ENCODE data around the gene KIF13A.
"Not testable (repeated sequence)": the region's sequence is repeated elsewhere in the genome, so short reads cannot be mapped to it uniquely, and the experiment has no call there.

The KIF13A gene

GRCh38 chr6:17962436-17963031 lies 24.9 kb downstream of the KIF13A start:
- no peak for DNase-seq (ENCODE audit: insufficient read length)
- FAIRE-seq: no peak
- TF ChIP-seq POLR2AphosphoS5 (IDR thresholded peaks at IDR 0.05; ENCODE audit: low read depth, low read length): no peak
- no peak for TF ChIP-seq POLR2A (IDR thresholded peaks at IDR 0.05; ENCODE audit: low read depth, low read length)
- no peak for TF ChIP-seq TAF1 (IDR thresholded peaks at IDR 0.05; ENCODE audit: borderline replicate concordance, low read depth, low read length)

- FAIRE-seq: no peak
- no peak for DNase-seq (ENCODE audit: insufficient read length)
- TF ChIP-seq POLR2A (IDR thresholded peaks at IDR 0.05; ENCODE audit: low read depth, low read length): no peak
- TF ChIP-seq POLR2AphosphoS5 (IDR thresholded peaks at IDR 0.05; ENCODE audit: low read depth, low read length): no peak
- TF ChIP-seq TAF1 (IDR thresholded peaks at IDR 0.05; ENCODE audit: borderline replicate concordance, low read depth, low read length): no peak
Observed at GRCh38 chr6:17959302-17959701, 28.1 kb downstream of the KIF13A start.

GRCh38 chr6:17957904-17958620 lies 29.4 kb downstream of the KIF13A start:
- FAIRE-seq (no peak), DNase-seq (ENCODE audit: insufficient read length) (no peak)
- TF ChIP-seq POLR2AphosphoS5 (IDR thresholded peaks at IDR 0.05; ENCODE audit: low read depth, low read length): no peak
- no peak for TF ChIP-seq TAF1 (IDR thresholded peaks at IDR 0.05; ENCODE audit: borderline replicate concordance, low read depth, low read length)
- no peak for TF ChIP-seq POLR2A (IDR thresholded peaks at IDR 0.05; ENCODE audit: low read depth, low read length)

- DNase-seq (ENCODE audit: insufficient read length): no peak
- FAIRE-seq: peak; percentile 60
- TF ChIP-seq TAF1 (IDR thresholded peaks at IDR 0.05; ENCODE audit: borderline replicate concordance, low read depth, low read length) (no peak), POLR2A (IDR thresholded peaks at IDR 0.05; ENCODE audit: low read depth, low read length) (no peak), POLR2AphosphoS5 (IDR thresholded peaks at IDR 0.05; ENCODE audit: low read depth, low read length) (no peak)
Observed at GRCh38 chr6:17957498-17957897, 29.9 kb downstream of the KIF13A start.

- TF ChIP-seq POLR2A (IDR thresholded peaks at IDR 0.05; ENCODE audit: low read depth, low read length) (no peak), POLR2AphosphoS5 (IDR thresholded peaks at IDR 0.05; ENCODE audit: low read depth, low read length) (no peak), TAF1 (IDR thresholded peaks at IDR 0.05; ENCODE audit: borderline replicate concordance, low read depth, low read length) (no peak)
- DNase-seq (ENCODE audit: insufficient read length): no peak
- no peak for FAIRE-seq
Observed at GRCh38 chr6:17957086-17957485, 30.3 kb downstream of the KIF13A start.

GRCh38 chr6:17950095-17950494 lies 37.3 kb downstream of the KIF13A start:
- DNase-seq (ENCODE audit: insufficient read length) (no peak), FAIRE-seq (no peak)
- TF ChIP-seq POLR2A (IDR thresholded peaks at IDR 0.05; ENCODE audit: low read depth, low read length) (no peak), POLR2AphosphoS5 (IDR thresholded peaks at IDR 0.05; ENCODE audit: low read depth, low read length) (no peak), TAF1 (IDR thresholded peaks at IDR 0.05; ENCODE audit: borderline replicate concordance, low read depth, low read length) (no peak)

- no peak for TF ChIP-seq TAF1 (IDR thresholded peaks at IDR 0.05; ENCODE audit: borderline replicate concordance, low read depth, low read length)
- TF ChIP-seq POLR2A (IDR thresholded peaks at IDR 0.05; ENCODE audit: low read depth, low read length): no peak
- no peak for TF ChIP-seq POLR2AphosphoS5 (IDR thresholded peaks at IDR 0.05; ENCODE audit: low read depth, low read length)
- FAIRE-seq (no peak), DNase-seq (ENCODE audit: insufficient read length) (no peak)
Observed at GRCh38 chr6:17949168-17949567, 38.3 kb downstream of the KIF13A start.

- no peak for TF ChIP-seq POLR2AphosphoS5 (IDR thresholded peaks at IDR 0.05; ENCODE audit: low read depth, low read length)
- no peak for TF ChIP-seq POLR2A (IDR thresholded peaks at IDR 0.05; ENCODE audit: low read depth, low read length)
- no peak for TF ChIP-seq TAF1 (IDR thresholded peaks at IDR 0.05; ENCODE audit: borderline replicate concordance, low read depth, low read length)
- FAIRE-seq (no peak), DNase-seq (ENCODE audit: insufficient read length) (no peak)
Observed at GRCh38 chr6:17948725-17949124, 38.7 kb downstream of the KIF13A start.

- not testable (repeated sequence) for DNase-seq (ENCODE audit: insufficient read length); FAIRE-seq
Observed at GRCh38 chr6:17947574-17947973, 39.9 kb downstream of the KIF13A start.

- TF ChIP-seq POLR2A (IDR thresholded peaks at IDR 0.05; ENCODE audit: low read depth, low read length): no peak
- TF ChIP-seq TAF1 (IDR thresholded peaks at IDR 0.05; ENCODE audit: borderline replicate concordance, low read depth, low read length): no peak
- TF ChIP-seq POLR2AphosphoS5 (IDR thresholded peaks at IDR 0.05; ENCODE audit: low read depth, low read length): no peak
- no peak for FAIRE-seq
Observed at GRCh38 chr6:17945575-17945974, 41.9 kb downstream of the KIF13A start.

GRCh38 chr6:17945111-17945510 lies 42.3 kb downstream of the KIF13A start:
- TF ChIP-seq POLR2AphosphoS5 (IDR thresholded peaks at IDR 0.05; ENCODE audit: low read depth, low read length) (no peak), POLR2A (IDR thresholded peaks at IDR 0.05; ENCODE audit: low read depth, low read length) (no peak), TAF1 (IDR thresholded peaks at IDR 0.05; ENCODE audit: borderline replicate concordance, low read depth, low read length) (no peak)
- FAIRE-seq (no peak), DNase-seq (ENCODE audit: insufficient read length) (no peak)

More at GRCh38 chr6:17945575-17945974, 41.9 kb downstream of the KIF13A start:
- DNase-seq (ENCODE audit: insufficient read length): no peak

- FAIRE-seq (no peak), DNase-seq (ENCODE audit: insufficient read length) (no peak)
- TF ChIP-seq POLR2A (IDR thresholded peaks at IDR 0.05; ENCODE audit: low read depth, low read length): no peak
- no peak for TF ChIP-seq POLR2AphosphoS5 (IDR thresholded peaks at IDR 0.05; ENCODE audit: low read depth, low read length)
- TF ChIP-seq TAF1 (IDR thresholded peaks at IDR 0.05; ENCODE audit: borderline replicate concordance, low read depth, low read length): no peak
Observed at GRCh38 chr6:17941318-17941717, 46.1 kb downstream of the KIF13A start.

Data from GM12892 (cell line).